NCI-H748 (cell line): ENCODE data around the gene IL2RA.
"Not testable (repeated sequence)": the region's sequence is repeated elsewhere in the genome, so short reads cannot be mapped to it uniquely, and the experiment has no call there.

Experiments used
- DNase-seq: peaks from one replicate; lab custom pipeline; 2025; ENCODE audit not compliant: unreplicated experiment; lab: John Stamatoyannopoulos, UW

The IL2RA gene

DNA sequence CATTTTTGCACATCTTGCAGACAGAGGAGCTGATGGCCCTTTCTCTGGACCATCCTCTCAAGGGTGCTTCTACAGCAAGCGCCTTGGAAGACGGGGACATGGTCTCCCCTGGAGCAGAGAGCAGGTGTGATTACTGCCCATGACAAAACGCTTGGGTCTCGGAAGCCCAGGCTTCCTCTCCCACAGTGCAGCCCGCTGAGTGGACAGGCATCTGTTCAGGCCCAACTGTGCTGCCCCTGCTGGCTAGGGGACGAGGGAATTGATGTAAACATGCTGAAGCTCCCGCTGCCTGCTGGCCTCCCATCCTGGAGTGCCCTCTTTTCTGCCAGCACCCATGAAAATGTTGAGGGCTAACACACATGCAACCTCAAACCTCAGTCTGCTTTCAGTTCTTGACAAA is 99.1 kb downstream of the IL2RA start:
- no peak for DNase-seq

DNA sequence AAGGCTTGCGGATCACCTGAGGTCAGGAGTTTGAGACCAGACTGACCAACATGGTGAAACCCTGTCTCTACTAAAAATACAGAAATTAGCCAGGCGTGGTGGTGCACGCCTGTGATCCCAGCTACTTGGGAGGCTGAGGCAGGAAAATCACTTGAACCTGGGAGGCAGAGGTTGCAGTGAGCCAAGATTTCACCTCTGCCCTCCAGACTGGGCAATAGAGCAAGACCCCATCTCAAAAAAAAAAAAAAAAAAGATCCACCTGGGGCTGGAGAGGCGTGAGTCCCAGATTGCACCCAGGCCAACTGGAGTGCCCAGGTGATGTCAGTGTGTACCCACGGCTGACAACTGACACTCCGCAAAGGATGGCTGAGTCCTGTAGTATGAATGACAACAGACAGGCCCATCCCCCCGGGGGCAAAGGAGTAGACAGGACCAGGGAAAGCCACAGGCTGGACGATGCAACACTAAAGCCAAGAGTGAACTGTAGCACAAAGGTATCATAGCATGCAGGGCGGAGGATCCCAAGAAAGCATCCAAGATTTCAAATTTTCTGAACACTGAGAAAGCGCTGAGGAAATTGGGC is 99.7 kb downstream of the IL2RA start:
- DNase-seq = not testable (repeated sequence)

DNA sequence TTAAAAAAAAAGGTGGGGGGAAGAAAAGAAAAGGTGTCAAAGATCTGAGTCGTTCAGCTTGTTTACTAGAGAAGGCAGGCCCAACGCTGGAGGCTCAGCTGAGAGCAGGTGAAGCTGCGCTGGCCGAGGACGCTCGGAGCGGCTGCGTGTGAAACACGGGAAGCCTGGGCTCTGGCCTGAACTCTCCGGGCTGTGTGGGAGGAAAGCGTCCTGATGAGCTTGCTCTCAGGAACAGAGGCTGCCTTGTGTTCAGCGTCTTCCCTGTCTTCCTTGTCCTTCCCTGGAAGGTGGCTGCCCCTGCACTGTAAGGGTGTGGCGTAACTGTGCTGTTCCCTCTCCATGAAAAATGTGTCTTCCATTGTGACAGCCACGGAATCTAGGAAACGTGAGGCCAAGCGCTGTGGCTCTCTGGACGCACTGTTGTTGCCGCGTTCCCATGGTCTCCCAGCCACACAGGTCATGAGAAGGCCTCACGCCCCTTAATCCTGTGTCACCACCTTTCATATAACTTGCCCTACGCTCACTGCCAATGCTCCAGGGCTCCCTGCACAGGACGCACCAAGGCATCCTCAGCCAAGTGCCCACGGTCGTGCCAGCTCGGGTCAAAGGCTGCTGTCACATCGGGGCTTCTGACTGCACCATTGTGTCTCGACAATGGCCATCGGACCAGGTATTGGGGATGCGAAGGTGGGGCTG is 100.6 kb downstream of the IL2RA start:
- no peak for DNase-seq

DNA sequence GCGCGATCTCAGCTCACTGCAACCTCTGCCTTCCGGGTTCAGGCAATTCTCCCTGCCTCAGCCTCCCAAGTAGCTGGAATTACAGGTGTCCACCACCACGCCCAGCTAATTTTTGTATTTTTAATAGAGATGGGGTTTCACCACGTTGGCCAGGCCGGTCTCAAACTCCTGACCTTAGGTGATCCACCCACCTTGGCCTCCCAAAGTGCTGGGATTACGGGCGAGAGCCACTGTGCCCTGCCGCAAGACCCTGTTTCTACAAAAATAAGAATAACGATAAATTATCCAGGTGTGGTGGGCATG is 101.2 kb downstream of the IL2RA start:
- DNase-seq = not testable (repeated sequence)
